ENCODE measurements around the gene PHC1. TPM values are rescaled to one million over a fixed set of nuclear protein-coding genes. Genes with fewer than 3 reads are reported as not detected.

The PHC1 gene
- total RNA-seq, 1 experiment from 2014 or later: 568 TPM

- peak overlapping the region; percentile 46 for H3K18ac ChIP-seq (ENCODE audit: insufficient read length, low read depth, low read length)
- peaks cover 4 to 13% of the 10 kb centered on the region in 2 experiments; a peak in 4 of 5 replicates for H3K9me3 Mint-ChIP-seq
- H3K9me3 ChIP-seq (ENCODE audit: control insufficient read depth, low read depth, low read length): no peaks in the 10 kb centered on the region
- H3K27ac Mint-ChIP-seq: peak overlapping the region; percentile 93 to 99 (median 97)
- H3K27me3 ChIP-seq (ENCODE audit: insufficient read depth, low read length): no peaks in the 10 kb centered on the region
- peak overlapping the region; percentile 95 for H3K27ac ChIP-seq (ENCODE audit: insufficient read length, low read depth, low read length)
- H3K4ac ChIP-seq (ENCODE audit: low read depth, low read length): no peak overlapping the region
- no peak overlapping the region for H3T11ph ChIP-seq (ENCODE audit: low read length)
- no peak overlapping the region for H4K91ac ChIP-seq (ENCODE audit: insufficient read length, low read depth, low read length)
- H4K5ac ChIP-seq (ENCODE audit: insufficient read length, low read depth, low read length): no peak overlapping the region
- H3K9ac ChIP-seq (ENCODE audit: extremely low read depth, insufficient read length, low read length): no peak overlapping the region
- no peak for TF ChIP-seq CTCF (conservative IDR thresholded peaks at IDR 0.05)
- WGBS (ENCODE audit: extremely low coverage, insufficient read length, low lambda C conversion rate): no CpG with 5 or more reads among the region's 16 CpGs
- no peak overlapping the region for H2AK5ac ChIP-seq (ENCODE audit: insufficient read length, low read length)
- no peaks in the 10 kb centered on the region for H3K27me3 Mint-ChIP-seq (ENCODE audit: low read depth)
- no peak overlapping the region for H3K14ac ChIP-seq (ENCODE audit: insufficient read depth, low read length)
- no peaks in the 10 kb centered on the region for H4K20me1 ChIP-seq (ENCODE audit: control insufficient read depth, insufficient read depth, insufficient read length)
- H4K8ac ChIP-seq (replicated peaks; ENCODE audit: insufficient read length, low read depth, low read length): no peak overlapping the region
- no peaks in the 10 kb centered on the region for H3K23me2 ChIP-seq (ENCODE audit: insufficient read length, low read depth, low read length, poor library complexity, severe bottlenecking)
- DNase-seq: peak; percentile 64
- H3K4me1 ChIP-seq (ENCODE audit: insufficient read depth, low read length): peaks cover 2% of the 10 kb centered on the region; the same call in 1 of the 2 replicates
- no peak overlapping the region for H3K23ac ChIP-seq (ENCODE audit: insufficient read length, low read depth, low read length)
- H3K36me3 Mint-ChIP-seq (ENCODE audit: insufficient read depth in 1 of 3, low read depth in 3 of 3): peaks cover 4 to 18% (median 15%) of the 10 kb centered on the region in 3 experiments; a peak in 6 of 7 replicates
- no peak overlapping the region for H2BK5ac ChIP-seq (ENCODE audit: insufficient read length, low read length)
- peak overlapping the region; percentile 25 to 69 for H3K4me3 Mint-ChIP-seq
- peak overlapping the region; percentile 3 for H3K4me2 ChIP-seq (ENCODE audit: insufficient read depth, insufficient read length, low read length)
- H2BK20ac ChIP-seq (ENCODE audit: low read depth, low read length, poor library complexity, severe bottlenecking): peak overlapping the region; percentile 76
- no peak overlapping the region for H3K56ac ChIP-seq (ENCODE audit: insufficient read length, low read depth, low read length)
- H2BK12ac ChIP-seq (ENCODE audit: insufficient read length, low read depth, low read length): no peak overlapping the region
- H2BK15ac ChIP-seq (ENCODE audit: low read depth, low read length): no peak overlapping the region
- no peak overlapping the region for H2BK120ac ChIP-seq (ENCODE audit: low read depth, low read length, poor library complexity, severe bottlenecking)
- H2AFZ ChIP-seq (ENCODE audit: low read length): no peak overlapping the region
- H3K79me1 ChIP-seq (ENCODE audit: insufficient read depth, low read depth, low read length, poor library complexity, severe bottlenecking): no peaks in the 10 kb centered on the region
- peaks cover 51 to 55% of the 10 kb centered on the region in 2 experiments for H3K4me1 Mint-ChIP-seq
- H3K79me2 ChIP-seq (ENCODE audit: insufficient read depth, low read length): no peaks in the 10 kb centered on the region
These were observed 7.8 kb upstream of the PHC1 start for GRCh38 chr12:8906266-8907180.

All from H9 (cell line).